HCT116 (cell line): ENCODE results near the gene ATP6V0D1. TPM values are rescaled to one million over a fixed set of nuclear protein-coding genes. Genes with fewer than 3 reads are reported as not detected.
A peak's percentile ranks its signal among the peaks of the same experiment; 100 is the strongest.

ENCODE experiments used
- ATAC-seq: fragments of 200-7000 bp; cut with Tn5 transposase; 2 replicates; pipeline ENCODE4 v1.9.1; 2020; ENCODE audit warnings: mild to moderate bottlenecking, moderate library complexity
- Bru-seq: library from RNA; stranded (reverse); fragments of 400-500 nt; gene quantifications from one replicate; lab custom pipeline; 2021; lab: Mats Ljungman, UMichigan
- BruChase-seq, 2 experiments: library from RNA; stranded (reverse); fragments of 400-500 nt; gene quantifications; one replicate each; lab custom pipeline; 2021; lab: Mats Ljungman, UMichigan
- BruUV-seq: library from RNA; stranded (reverse); fragments of 400-500 nt; replicated peaks from 2 replicates; lab custom pipeline; 2021; lab: Mats Ljungman, UMichigan
- CTCF ChIA-PET: fragments of 300-600 bp; sonication (Branson Sonifier 250); formaldehyde crosslinking; loops from one replicate; lab custom pipeline; 2021; ENCODE audit warnings: antibody characterized with exemption; lab: Charles Lee
- POLR2A ChIA-PET: fragments of 300-600, 350-600 bp; sonication (Branson Sonifier 250); formaldehyde crosslinking; loops from one replicate; lab custom pipeline; 2021; ENCODE audit warnings: antibody characterized with exemption; lab: Charles Lee
- RAD21 ChIA-PET, 2 experiments: fragments of 300-600 bp; sonication (Branson Sonifier 250); formaldehyde crosslinking; loops; one replicate each; lab custom pipeline; 2023; ENCODE audit warnings: low total read pairs in 2 of 2; ENCODE audit not compliant: uncharacterized antibody in 2 of 2, unreplicated experiment in 2 of 2, low non-redundant PET in 1 of 2; lab: Charles Lee
- DNase-seq: peaks from one replicate; pipeline ENCODE4 v3.0.0-alpha.2; 2010; ENCODE audit warnings: low read depth, low spot score
- H2AFZ ChIP-seq: fragments of 200-600 bp; shearing (Covaris generic), sonication (generic); 2 replicates; pipeline ENCODE4 v1.6.1; 2017; ENCODE audit warnings: low read depth, mixed run types, mixed read lengths, antibody characterized with exemption, low read length; ENCODE audit not compliant: poor library complexity, severe bottlenecking
- H3K27ac ChIP-seq: 2 replicates; pipeline ENCODE4 v1.5.1; 2012; ENCODE audit warnings: low read depth, low read length
- H3K27me3 ChIP-seq: fragments of 200-600 bp; sonication (generic); 2 replicates; pipeline ENCODE4 v1.6.1; 2016; ENCODE audit warnings: mixed run types, low read length, mixed read lengths; ENCODE audit not compliant: insufficient read depth
- H3K36me3 ChIP-seq, 2 experiments: fragments of 200-500 bp in 1 of 2; fragments of 200-600 bp in 1 of 2; sonication (Bioruptor generic) in 1 of 2; sonication (generic) in 1 of 2; 2 replicates each; pipeline versions ENCODE4 v1.5.1 to v1.6.1; 2014 to 2016; ENCODE audit warnings: low read length in 2 of 2, inconsistent platforms in 1 of 2, mixed read lengths in 1 of 2, mixed run types in 1 of 2; ENCODE audit not compliant: insufficient read depth in 2 of 2, control insufficient read depth in 1 of 2
- H3K4me1 ChIP-seq, 2 experiments: fragments of 200-600 bp in 1 of 2; sonication (generic) in 1 of 2; 2 replicates each; pipeline versions ENCODE4 v1.5.1 to v1.6.1; 2012 to 2017; ENCODE audit warnings: low read length in 2 of 2, inconsistent platforms in 1 of 2, mild to moderate bottlenecking in 1 of 2, mixed read lengths in 1 of 2, mixed run types in 1 of 2, moderate library complexity in 1 of 2; ENCODE audit not compliant: insufficient read depth in 2 of 2, control insufficient read depth in 1 of 2
- H3K4me2 ChIP-seq: fragments of 200-600 bp; sonication (generic); 2 replicates; pipeline ENCODE4 v1.6.1; 2017; ENCODE audit warnings: mixed run types, low read length, mixed read lengths
- H3K4me3 ChIP-seq, 2 experiments: fragments of 200-600 bp in 1 of 2; sonication (generic) in 1 of 2; replicated peaks in 1 of 2; 2 replicates each; pipeline ENCODE4 v1.5.1; 2011 to 2016; ENCODE audit warnings: low read length in 2 of 2, control low read depth in 1 of 2, low read depth in 1 of 2, mild to moderate bottlenecking in 1 of 2, mixed read lengths in 1 of 2, mixed run types in 1 of 2
- H3K79me2 ChIP-seq: fragments of 200-600 bp; sonication (generic); 2 replicates; pipeline ENCODE4 v1.6.1; 2017; ENCODE audit warnings: mild to moderate bottlenecking, mixed run types, low read length, moderate library complexity, mixed read lengths; ENCODE audit not compliant: insufficient read depth
- H3K9ac ChIP-seq: fragments of 200-600 bp; sonication (generic); 2 replicates; pipeline ENCODE4 v1.6.1; 2016; ENCODE audit warnings: low read length, mixed read lengths
- H3K9me2 ChIP-seq: fragments of 200-600 bp; sonication (generic), shearing (Covaris generic); 2 replicates; pipeline ENCODE4 v1.6.1; 2017; ENCODE audit warnings: mixed run types, mild to moderate bottlenecking, moderate library complexity; ENCODE audit not compliant: insufficient read depth
- H3K9me3 ChIP-seq, 2 experiments: fragments of 200-500 bp in 1 of 2; fragments of 200-600 bp in 1 of 2; sonication (Bioruptor generic) in 1 of 2; sonication (generic) in 1 of 2; 2 replicates each; pipeline ENCODE4 v1.6.1; 2014 to 2017; ENCODE audit warnings: low read length in 2 of 2, mixed read lengths in 2 of 2, inconsistent platforms in 1 of 2, low read depth in 1 of 2, mild to moderate bottlenecking in 1 of 2, mixed run types in 1 of 2, moderate library complexity in 1 of 2; ENCODE audit not compliant: control insufficient read depth in 1 of 2, insufficient read depth in 1 of 2
- H4K20me1 ChIP-seq: fragments of 200-600 bp; sonication (generic), shearing (Covaris generic); 2 replicates; pipeline ENCODE4 v1.6.1; 2017; ENCODE audit warnings: mixed run types, mild to moderate bottlenecking, moderate library complexity; ENCODE audit not compliant: insufficient read depth
- ATF3 ChIP-seq: IDR thresholded peaks from 2 replicates; pipeline ENCODE4 v1.6.1; 2012
- CEBPB ChIP-seq: IDR thresholded peaks from 2 replicates; pipeline ENCODE4 v1.6.1; 2012; ENCODE audit warnings: low read depth
- CTCF ChIP-seq, 3 experiments: fragments of 200-600 bp in 1 of 3; sonication (generic) in 1 of 3; IDR thresholded peaks in 2 of 3; conservative IDR thresholded peaks in 1 of 3; 2 replicates each; pipeline ENCODE4 v1.5.1; 2012 to 2017; ENCODE audit warnings: low read depth in 2 of 3, low read length in 2 of 3, antibody characterized with exemption in 1 of 3, borderline replicate concordance in 1 of 3, control low read depth in 1 of 3, mild to moderate bottlenecking in 1 of 3, mixed read lengths in 1 of 3, mixed run types in 1 of 3, moderate library complexity in 1 of 3; ENCODE audit not compliant: insufficient read depth in 1 of 3
- EGR1 ChIP-seq: IDR thresholded peaks from 2 replicates; pipeline ENCODE4 v1.6.1; 2012; ENCODE audit warnings: low read depth
- EZH2 ChIP-seq: fragments of 200-600 bp; sonication (generic); IDR thresholded peaks from 2 replicates; pipeline ENCODE4 v1.6.1; 2017; ENCODE audit warnings: antibody characterized with exemption, mixed run types
- EZH2phosphoT487 ChIP-seq: fragments of 200-600 bp; IDR thresholded peaks from 2 replicates; pipeline ENCODE4 v1.6.1; 2018; ENCODE audit warnings: antibody characterized with exemption, borderline replicate concordance
- FOSL1 ChIP-seq: IDR thresholded peaks from 2 replicates; pipeline ENCODE4 v1.6.1; 2012; ENCODE audit warnings: low read depth
- JUND ChIP-seq: IDR thresholded peaks from 2 replicates; pipeline ENCODE4 v1.6.1; 2012
- POLR2A ChIP-seq: IDR thresholded peaks from 2 replicates; pipeline ENCODE4 v1.7.0; 2011; ENCODE audit warnings: borderline replicate concordance; ENCODE audit not compliant: insufficient read depth, insufficient read length; ENCODE audit errors: extremely low read depth
- POLR2AphosphoS5 ChIP-seq: IDR thresholded peaks from 2 replicates; pipeline ENCODE4 v1.6.1; 2011; ENCODE audit warnings: mild to moderate bottlenecking, low read depth, low read length, moderate library complexity
- RAD21 ChIP-seq: IDR thresholded peaks from 2 replicates; pipeline ENCODE4 v1.6.1; 2012; ENCODE audit warnings: low read depth, mild to moderate bottlenecking
- SIN3A ChIP-seq: IDR thresholded peaks from 2 replicates; pipeline ENCODE4 v1.6.1; 2012; ENCODE audit warnings: low read depth
- SP1 ChIP-seq: IDR thresholded peaks from 2 replicates; pipeline ENCODE4 v1.6.1; 2012; ENCODE audit warnings: low read depth
- SRF ChIP-seq: IDR thresholded peaks from 2 replicates; pipeline ENCODE4 v1.6.1; 2012; ENCODE audit warnings: low read depth
- TCF7L2 ChIP-seq: IDR thresholded peaks from 2 replicates; pipeline ENCODE4 v1.7.0; 2011; ENCODE audit warnings: borderline replicate concordance, inconsistent platforms; ENCODE audit not compliant: insufficient read depth, insufficient read length; ENCODE audit errors: extremely low read depth
- ZFX ChIP-seq: fragments of 450-650 bp; IDR thresholded peaks from 2 replicates; pipeline ENCODE4 v1.6.1; 2017
- ZNF274 ChIP-seq: fragments of 200-500 bp; sonication (Bioruptor generic); IDR thresholded peaks from 2 replicates; pipeline ENCODE4 v1.6.1; 2014; ENCODE audit warnings: mild to moderate bottlenecking, low read depth, low read length, inconsistent platforms
- intact Hi-C: fragments of 100-400 bp; cut with micrococcal nuclease; formaldehyde crosslinking; loops from 2 replicates; pipeline ENCODE4 v1.10.0; 2022
- long read RNA-seq: library from polyadenylated mRNA; unstranded; transcript quantifications from one replicate; pipeline ENCODE4 v2.0.0, GENCODE V29; 2021; ENCODE audit not compliant: unreplicated experiment
- polyA plus RNA-seq: library from polyadenylated mRNA; unstranded; fragments of >200 nt; gene quantifications from 2 replicates; pipeline ENCODE4 v1.2.1, GENCODE V29; 2012; ENCODE audit warnings: missing spikeins
- total RNA-seq: library from RNA; stranded (reverse); gene quantifications from one replicate; pipeline ENCODE4 v1.2.1, GENCODE V29; 2021; ENCODE audit not compliant: unreplicated experiment
- TF ChIP-seq, protein P1 (sequence below): IDR thresholded peaks from 2 replicates; pipeline ENCODE4 v1.6.1; 2012
- TF ChIP-seq, protein P2 (sequence below): IDR thresholded peaks from 2 replicates; pipeline ENCODE4 v1.6.1; 2012; ENCODE audit warnings: low read depth

ATP6V0D1 gene
- total RNA-seq (36.6 TPM), Bru-seq, nascent RNA (percentile 56 among the genes with signal in this experiment), BruChase-seq, experiment 1, labeled RNA remaining after a 6-hour chase (percentile 68 among the genes with signal in this experiment), BruChase-seq, experiment 2, labeled RNA remaining after a 2-hour chase (percentile 62 among the genes with signal in this experiment)
- polyA plus RNA-seq: 35.1 and 36.8 TPM in 2 replicates
- long read RNA-seq, transcript ATP6V0D1-201 (8 exons, 1,716 nt): major isoform, 97 of 111 reads
- long read RNA-seq, partial matches to known transcripts: 2 of 111 reads
- long read RNA-seq, other reads (novel, unspliced or antisense): 10 of 111 reads

DNA sequence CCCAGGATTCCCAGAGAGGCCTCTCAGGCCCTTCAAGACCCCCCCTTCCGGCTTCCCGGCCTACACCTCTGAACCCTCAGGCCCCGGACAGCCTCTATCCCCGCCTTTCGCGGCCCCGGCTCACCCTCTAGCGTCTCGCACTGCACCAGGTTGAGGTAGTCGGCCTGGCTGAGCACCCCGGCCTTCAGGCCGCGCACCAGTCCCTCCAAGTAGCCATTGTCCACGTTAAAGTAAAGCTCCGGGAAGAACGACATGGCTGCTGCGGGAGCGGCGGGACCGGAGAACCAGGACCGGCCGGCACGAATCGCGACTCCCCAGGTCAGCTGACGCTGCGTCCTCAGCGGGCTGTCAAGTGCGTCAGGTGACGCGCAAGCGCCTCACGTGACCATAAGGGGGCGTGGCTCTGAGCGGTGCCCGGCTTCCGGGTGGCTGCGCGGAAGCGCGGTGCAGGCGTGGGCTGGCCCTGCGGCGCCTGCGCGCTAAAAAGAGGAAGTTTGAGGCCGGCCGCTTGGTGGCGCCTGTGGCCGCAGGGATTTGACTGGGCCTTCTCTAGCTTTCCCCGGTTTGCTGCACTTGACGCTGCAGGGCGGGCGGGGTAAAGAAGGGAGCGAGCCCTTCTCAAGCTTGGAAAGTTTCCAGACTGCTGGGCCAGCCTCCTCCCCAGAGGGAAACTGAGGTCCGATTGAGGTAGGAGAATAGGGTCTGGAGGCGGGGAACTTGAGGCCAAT, at the start of gene ATP6V0D1:
ATP6V0D1 (minus strand) TSS at position 325 of the 728 bp plus-strand sequence; CDS start at position 254, 71 bp downstream.
- ChIA-PET RAD21 (no interaction called here), CTCF (interaction anchor here (0.8 to 2.5 kb wide), 20 partner anchors 9 to 520 kb away, joined by 3 to 29 read pairs (median 4); partner anchors contain the start of genes CES3 and TMEM208), POLR2A (interaction anchor here (0.7 to 1.4 kb wide), 5 partner anchors 8 to 207 kb away, joined by 3 to 4 read pairs (median 3); no protein-coding TSS in a partner anchor)
- DNase-seq: peak; percentile 94
- H3K9me3 ChIP-seq: no peaks in the 10 kb centered on the region
- no peaks in the 10 kb centered on the region for H4K20me1 ChIP-seq
- H3K79me2 ChIP-seq: peaks cover 36% of the 10 kb centered on the region
- H3K27ac ChIP-seq: peak within 1 kb of the TSS; percentile 51
- intact Hi-C loops: loop anchor here (1.0 kb wide), 1 partner anchor 33 kb away; no protein-coding TSS in a partner anchor
- H3K4me1 ChIP-seq: peaks cover 12 to 20% of the 10 kb centered on the region in 2 experiments
- no TSS peak for BruUV-seq
- peak within 1 kb of the TSS; percentile 98 for H3K4me2 ChIP-seq
- peak within 1 kb of the TSS; percentile 93 to 94 for H3K4me3 ChIP-seq
- peak within 1 kb of the TSS; percentile 78 for H3K9ac ChIP-seq
- no peaks in the 10 kb centered on the region for H3K9me2 ChIP-seq
- ATAC-seq: peak; percentile 91
- peak within 1 kb of the TSS; percentile 83 for H2AFZ ChIP-seq
- no peaks in the 10 kb centered on the region for H3K36me3 ChIP-seq
- no peaks in the 10 kb centered on the region for H3K27me3 ChIP-seq
- TF ChIP-seq SP1: peak; percentile 79
- peak; percentile 55; the same call in 1 of the 2 replicates for TF ChIP-seq ZFX
- TF ChIP-seq EZH2phosphoT487: no peak
- no peak for TF ChIP-seq ZNF274
- no peak for TF ChIP-seq SRF
- TF ChIP-seq CEBPB: no peak
- TF ChIP-seq POLR2A: no peak
- peak; percentile 85 for TF ChIP-seq POLR2AphosphoS5
- TF ChIP-seq FOSL1: no peak
- peak; percentile 77 to 88 (median 86) for TF ChIP-seq CTCF (IDR thresholded peaks at IDR 0.05 in 2 of 3, conservative IDR thresholded peaks at IDR 0.05 in 1 of 3; ENCODE audit: borderline replicate concordance in 1 of 3, insufficient read depth in 1 of 3, low read depth in 2 of 3, low read length in 2 of 3)
- TF ChIP-seq, protein P1, sequence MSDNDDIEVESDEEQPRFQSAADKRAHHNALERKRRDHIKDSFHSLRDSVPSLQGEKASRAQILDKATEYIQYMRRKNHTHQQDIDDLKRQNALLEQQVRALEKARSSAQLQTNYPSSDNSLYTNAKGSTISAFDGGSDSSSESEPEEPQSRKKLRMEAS: peak; percentile 96
- TF ChIP-seq ATF3: no peak
- no peak; the same call in 1 of the 2 replicates for TF ChIP-seq JUND
- peak; percentile 72 for TF ChIP-seq RAD21
- no peak for TF ChIP-seq EZH2
- peak; percentile 40 for TF ChIP-seq TCF7L2
- TF ChIP-seq SIN3A: peak; percentile 100
- TF ChIP-seq, protein P2, sequence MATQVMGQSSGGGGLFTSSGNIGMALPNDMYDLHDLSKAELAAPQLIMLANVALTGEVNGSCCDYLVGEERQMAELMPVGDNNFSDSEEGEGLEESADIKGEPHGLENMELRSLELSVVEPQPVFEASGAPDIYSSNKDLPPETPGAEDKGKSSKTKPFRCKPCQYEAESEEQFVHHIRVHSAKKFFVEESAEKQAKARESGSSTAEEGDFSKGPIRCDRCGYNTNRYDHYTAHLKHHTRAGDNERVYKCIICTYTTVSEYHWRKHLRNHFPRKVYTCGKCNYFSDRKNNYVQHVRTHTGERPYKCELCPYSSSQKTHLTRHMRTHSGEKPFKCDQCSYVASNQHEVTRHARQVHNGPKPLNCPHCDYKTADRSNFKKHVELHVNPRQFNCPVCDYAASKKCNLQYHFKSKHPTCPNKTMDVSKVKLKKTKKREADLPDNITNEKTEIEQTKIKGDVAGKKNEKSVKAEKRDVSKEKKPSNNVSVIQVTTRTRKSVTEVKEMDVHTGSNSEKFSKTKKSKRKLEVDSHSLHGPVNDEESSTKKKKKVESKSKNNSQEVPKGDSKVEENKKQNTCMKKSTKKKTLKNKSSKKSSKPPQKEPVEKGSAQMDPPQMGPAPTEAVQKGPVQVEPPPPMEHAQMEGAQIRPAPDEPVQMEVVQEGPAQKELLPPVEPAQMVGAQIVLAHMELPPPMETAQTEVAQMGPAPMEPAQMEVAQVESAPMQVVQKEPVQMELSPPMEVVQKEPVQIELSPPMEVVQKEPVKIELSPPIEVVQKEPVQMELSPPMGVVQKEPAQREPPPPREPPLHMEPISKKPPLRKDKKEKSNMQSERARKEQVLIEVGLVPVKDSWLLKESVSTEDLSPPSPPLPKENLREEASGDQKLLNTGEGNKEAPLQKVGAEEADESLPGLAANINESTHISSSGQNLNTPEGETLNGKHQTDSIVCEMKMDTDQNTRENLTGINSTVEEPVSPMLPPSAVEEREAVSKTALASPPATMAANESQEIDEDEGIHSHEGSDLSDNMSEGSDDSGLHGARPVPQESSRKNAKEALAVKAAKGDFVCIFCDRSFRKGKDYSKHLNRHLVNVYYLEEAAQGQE: no peak
- peak; percentile 91 for TF ChIP-seq EGR1
